GM12873 (cell line): ENCODE data around the gene ATP8B4.

Experiments
- TF ChIP-seq, protein P1 (sequence below): IDR thresholded peaks from 2 replicates; pipeline ENCODE4 v1.5.1; 2012; ENCODE audit warnings: low read depth, mild to moderate bottlenecking, moderate library complexity, low read length, control low read depth; ENCODE audit not compliant: insufficient read depth; ENCODE audit errors: missing control alignments

The ATP8B4 gene

GRCh38 chr15:49864251-49864650 is 254.8 kb downstream of the ATP8B4 start:
- TF ChIP-seq, protein P1, sequence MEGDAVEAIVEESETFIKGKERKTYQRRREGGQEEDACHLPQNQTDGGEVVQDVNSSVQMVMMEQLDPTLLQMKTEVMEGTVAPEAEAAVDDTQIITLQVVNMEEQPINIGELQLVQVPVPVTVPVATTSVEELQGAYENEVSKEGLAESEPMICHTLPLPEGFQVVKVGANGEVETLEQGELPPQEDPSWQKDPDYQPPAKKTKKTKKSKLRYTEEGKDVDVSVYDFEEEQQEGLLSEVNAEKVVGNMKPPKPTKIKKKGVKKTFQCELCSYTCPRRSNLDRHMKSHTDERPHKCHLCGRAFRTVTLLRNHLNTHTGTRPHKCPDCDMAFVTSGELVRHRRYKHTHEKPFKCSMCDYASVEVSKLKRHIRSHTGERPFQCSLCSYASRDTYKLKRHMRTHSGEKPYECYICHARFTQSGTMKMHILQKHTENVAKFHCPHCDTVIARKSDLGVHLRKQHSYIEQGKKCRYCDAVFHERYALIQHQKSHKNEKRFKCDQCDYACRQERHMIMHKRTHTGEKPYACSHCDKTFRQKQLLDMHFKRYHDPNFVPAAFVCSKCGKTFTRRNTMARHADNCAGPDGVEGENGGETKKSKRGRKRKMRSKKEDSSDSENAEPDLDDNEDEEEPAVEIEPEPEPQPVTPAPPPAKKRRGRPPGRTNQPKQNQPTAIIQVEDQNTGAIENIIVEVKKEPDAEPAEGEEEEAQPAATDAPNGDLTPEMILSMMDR = no peak

DNA sequence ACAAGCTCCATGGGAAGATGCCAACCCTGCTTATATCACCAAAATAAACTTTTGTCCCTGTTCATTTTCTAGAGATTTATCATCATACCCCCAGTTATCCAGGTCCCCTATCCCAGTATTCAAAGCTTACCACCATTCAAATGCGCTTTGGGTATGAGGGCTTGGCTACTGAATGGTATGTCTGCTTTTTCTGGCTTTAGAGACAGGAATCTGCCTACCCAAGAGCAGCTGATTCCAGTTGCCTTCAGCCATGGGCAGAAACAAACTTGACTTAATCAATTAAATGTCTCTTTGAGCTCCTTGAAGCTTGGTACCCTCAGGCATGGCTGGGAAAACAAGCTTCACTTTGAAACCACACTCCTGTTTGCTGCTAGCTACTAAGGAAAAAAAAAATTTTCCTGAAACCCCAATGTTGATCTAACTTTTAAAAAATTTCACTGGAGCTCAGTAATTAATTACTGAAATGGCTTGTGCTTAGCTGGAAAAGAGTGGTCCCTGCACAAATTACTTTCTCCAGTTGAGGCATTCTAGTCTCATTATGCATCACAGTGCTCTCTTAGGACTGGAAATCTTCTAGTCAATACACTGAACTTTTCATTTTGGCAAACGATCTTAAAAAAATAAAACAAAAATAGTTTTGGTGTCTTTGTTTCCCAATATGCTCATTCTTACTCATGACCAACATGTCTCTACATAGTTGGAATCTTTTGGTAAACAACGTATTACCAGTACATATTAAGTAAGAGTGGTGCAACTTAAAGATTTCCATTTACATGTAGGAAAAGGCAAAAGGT is 255.4 kb downstream of the ATP8B4 start:
- TF ChIP-seq, protein P1 = no peak

GRCh38 chr15:49860101-49860500 is 258.9 kb downstream of the ATP8B4 start:
- TF ChIP-seq, protein P1 = no peak

DNA sequence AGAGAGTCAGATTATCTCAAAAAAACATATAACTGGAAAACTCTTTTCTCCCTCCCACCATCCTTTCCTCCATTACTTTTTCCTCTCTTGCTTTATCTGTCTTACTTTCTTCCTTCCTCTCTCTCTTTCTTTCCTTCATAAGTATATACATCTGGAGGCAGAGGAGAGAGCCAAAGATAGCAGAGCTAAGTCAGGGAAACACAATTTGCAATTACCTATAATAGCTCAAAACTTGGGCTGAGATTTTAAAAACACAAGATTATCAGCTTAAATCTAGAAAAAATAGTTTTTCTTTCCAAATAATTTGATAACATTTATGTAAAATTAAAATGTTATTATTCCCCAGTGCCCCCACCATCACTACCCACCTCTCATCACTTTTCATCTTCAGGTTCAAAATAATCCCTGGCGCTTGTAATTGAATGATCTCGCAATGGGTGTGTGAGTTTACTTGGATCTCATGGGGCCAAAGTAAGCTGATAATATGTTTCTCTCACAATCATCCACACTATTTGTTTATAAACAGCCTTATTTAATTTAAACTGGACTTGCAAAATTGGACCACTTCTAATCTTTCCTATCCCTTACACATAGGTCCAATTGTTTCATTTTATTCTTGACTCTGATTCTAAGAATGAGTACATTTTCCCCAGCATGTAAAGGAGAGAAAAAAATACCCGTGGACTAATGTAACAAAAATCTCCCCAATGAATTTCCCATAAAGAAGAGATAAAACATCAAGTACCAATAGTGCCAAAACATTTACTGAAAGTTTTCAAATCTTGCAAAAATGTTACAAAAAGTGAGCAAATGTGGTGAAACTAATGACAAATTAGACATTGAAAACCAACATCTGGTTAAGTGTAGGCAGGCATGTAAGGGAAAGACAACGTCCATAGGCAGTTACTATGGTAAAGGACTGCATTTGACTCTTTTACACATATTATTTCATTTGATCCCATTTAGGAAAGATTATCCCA is 261.2 kb downstream of the ATP8B4 start:
- TF ChIP-seq, protein P1 = no peak

GRCh38 chr15:49855917-49856637 is 263.0 kb downstream of the ATP8B4 start:
- TF ChIP-seq, protein P1 = no peak

DNA sequence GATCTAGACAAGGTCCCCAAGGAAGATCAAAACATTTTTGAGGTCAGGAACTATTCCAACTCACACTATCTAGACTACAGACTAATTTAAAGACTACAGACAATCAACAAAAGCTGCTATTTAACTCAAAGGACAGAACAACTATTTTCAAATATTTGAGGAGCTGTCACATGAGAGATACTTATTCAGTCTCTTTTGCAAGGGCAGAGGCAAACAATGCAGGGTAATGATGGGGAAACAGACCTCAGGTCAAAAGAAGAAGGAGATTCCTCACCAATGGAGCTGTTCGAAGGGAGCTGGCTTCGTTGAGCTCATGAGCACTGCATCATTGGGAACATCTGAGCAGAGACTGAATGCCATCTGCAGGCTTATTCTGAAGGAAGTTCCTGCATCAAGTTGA is 266.3 kb downstream of the ATP8B4 start:
- TF ChIP-seq, protein P1 = no peak
